Caco-2 (cell line): ENCODE data around the gene NUDT15. TPM values are rescaled to one million over a fixed set of nuclear protein-coding genes. Genes with fewer than 3 reads are reported as not detected.

ENCODE experiments used
- BruUV-seq: library from RNA; stranded (reverse); fragments of 400-500 nt; replicated peaks from 2 replicates; lab custom pipeline; 2021; lab: Mats Ljungman, UMichigan
- CTCF ChIA-PET: fragments of 300-600 bp; sonication (Branson Sonifier 250); formaldehyde crosslinking; loops from one replicate; lab custom pipeline; 2022; ENCODE audit warnings: antibody characterized with exemption; lab: Charles Lee
- POLR2A ChIA-PET: fragments of 300-600 bp; sonication (Branson Sonifier 250); formaldehyde crosslinking; loops from one replicate; lab custom pipeline; 2022; ENCODE audit warnings: antibody characterized with exemption; lab: Charles Lee
- DNase-seq, 2 experiments: peaks; one replicate each; pipeline versions ENCODE4 v3.0.0 to v3.0.0-alpha.2; 2020 to 2022
- H3K27me3 ChIP-seq: replicated peaks from 2 replicates; pipeline ENCODE4 v1.6.0; 2011; ENCODE audit warnings: low read length; ENCODE audit not compliant: control insufficient read depth, insufficient read depth
- H3K36me3 ChIP-seq: 2 replicates; pipeline ENCODE4 v1.5.1; 2011; ENCODE audit warnings: low read length; ENCODE audit not compliant: control insufficient read depth, insufficient read depth
- H3K4me1 ChIP-seq: fragments of 250-450 bp; sonication (Bioruptor Pico); 2 replicates; pipeline ENCODE4 v1.5.1; 2020; ENCODE audit warnings: mild to moderate bottlenecking
- H3K4me3 ChIP-seq: 2 replicates; pipeline ENCODE4 v1.5.1; 2011; ENCODE audit warnings: low read depth, mild to moderate bottlenecking, control low read depth, low read length
- H3K9me3 ChIP-seq: fragments of 250-450 bp; sonication (Bioruptor Pico); 2 replicates; pipeline ENCODE4 v1.5.1; 2020; ENCODE audit warnings: mild to moderate bottlenecking, moderate library complexity
- H3K27ac Mint-ChIP-seq: one replicate; pipeline ENCODE4 v1.8.0; 2022; ENCODE audit warnings: mixed read lengths; ENCODE audit not compliant: unreplicated experiment
- H3K27me3 Mint-ChIP-seq: one replicate; pipeline ENCODE4 v1.8.0; 2022; ENCODE audit warnings: mixed read lengths; ENCODE audit not compliant: insufficient read depth, unreplicated experiment
- H3K36me3 Mint-ChIP-seq: one replicate; pipeline ENCODE4 v1.8.0; 2022; ENCODE audit warnings: mild to moderate bottlenecking, mixed read lengths; ENCODE audit not compliant: insufficient read depth, unreplicated experiment
- H3K4me1 Mint-ChIP-seq: one replicate; pipeline ENCODE4 v1.8.0; 2022; ENCODE audit warnings: low read depth, mixed read lengths; ENCODE audit not compliant: unreplicated experiment
- H3K4me3 Mint-ChIP-seq: one replicate; pipeline ENCODE4 v1.8.0; 2022; ENCODE audit warnings: mild to moderate bottlenecking, moderate library complexity, mixed read lengths; ENCODE audit not compliant: unreplicated experiment
- H3K9me3 Mint-ChIP-seq: one replicate; pipeline ENCODE4 v1.8.0; 2022; ENCODE audit warnings: mixed read lengths; ENCODE audit not compliant: unreplicated experiment
- CTCF ChIP-seq, 2 experiments: fragments of 200-600 bp in 1 of 2; IDR thresholded peaks; 1 replicate in 1 of 2; 2 replicates in 1 of 2; pipeline versions ENCODE4 v1.5.1 to v1.8.0; 2011 to 2022; ENCODE audit warnings: antibody characterized with exemption in 1 of 2, control low read depth in 1 of 2, inconsistent platforms in 1 of 2, low read depth in 1 of 2, low read length in 1 of 2, mild to moderate bottlenecking in 1 of 2, moderate library complexity in 1 of 2; ENCODE audit not compliant: insufficient read depth in 1 of 2, severe bottlenecking in 1 of 2, unreplicated experiment in 1 of 2
- intact Hi-C: fragments of 100-400 bp; cut with micrococcal nuclease; formaldehyde crosslinking; loops from one replicate; pipeline ENCODE4 v1.10.0; 2022; ENCODE audit not compliant: unreplicated experiment
- total RNA-seq: library from RNA; stranded (reverse); gene quantifications from 2 replicates; pipeline ENCODE4 v1.2.3, GENCODE V29; 2022

Gene NUDT15
- total RNA-seq, 1 experiment from 2014 or later, result 36.0 TPM

- POLR2A ChIA-PET, result no interaction called here
- no peak for DNase-seq
- H3K36me3 Mint-ChIP-seq, result peaks cover 6% of the 10 kb centered on the region
These were observed 17.7 kb upstream of the NUDT15 start for GRCh38 chr13:48019796-48020195.

GRCh38 chr13:48028066-48028465 lies 9.5 kb upstream of the NUDT15 start:
- Histone ChIP-seq H3K9me3 (peaks cover 7% of the 10 kb centered on the region), H3K36me3 (peaks cover 2% of the 10 kb centered on the region), H3K4me1 (no peaks in the 10 kb centered on the region), H3K4me3 (no peak overlapping the region), H3K27me3 (no peaks in the 10 kb centered on the region)
- DNase-seq, result no peak
- Mint-ChIP-seq H3K27me3 (no peaks in the 10 kb centered on the region), H3K36me3 (no peaks in the 10 kb centered on the region), H3K4me3 (no peak overlapping the region), H3K9me3 (peaks cover 23% of the 10 kb centered on the region), H3K27ac (no peak overlapping the region), H3K4me1 (no peaks in the 10 kb centered on the region)
- no peak for TF ChIP-seq CTCF (IDR thresholded peaks at IDR 0.05; ENCODE audit: insufficient read depth in 1 of 2, low read depth in 1 of 2, low read length in 1 of 2, severe bottlenecking in 1 of 2, unreplicated experiment in 1 of 2)
- CTCF ChIA-PET, result no interaction called here
- intact Hi-C loops, result no loop called here
- no TSS peak for BruUV-seq
- POLR2A ChIA-PET, result no interaction called here

More at GRCh38 chr13:48019796-48020195, 17.7 kb upstream of the NUDT15 start:
- H3K4me1 Mint-ChIP-seq, result no peaks in the 10 kb centered on the region
- no peaks in the 10 kb centered on the region for H3K36me3 ChIP-seq
- no peaks in the 10 kb centered on the region for H3K27me3 ChIP-seq
- no peaks in the 10 kb centered on the region for H3K4me1 ChIP-seq
- no peak overlapping the region for H3K27ac Mint-ChIP-seq
- BruUV-seq, result no TSS peak
- intact Hi-C loops, result no loop called here
- no peak overlapping the region for H3K4me3 Mint-ChIP-seq
- H3K9me3 Mint-ChIP-seq, result peaks cover 7% of the 10 kb centered on the region
- H3K4me3 ChIP-seq, result no peak overlapping the region
- no peaks in the 10 kb centered on the region for H3K27me3 Mint-ChIP-seq
- TF ChIP-seq CTCF (IDR thresholded peaks at IDR 0.05; ENCODE audit: insufficient read depth in 1 of 2, low read depth in 1 of 2, low read length in 1 of 2, severe bottlenecking in 1 of 2, unreplicated experiment in 1 of 2), result no peak
- CTCF ChIA-PET, result no interaction called here
- no peaks in the 10 kb centered on the region for H3K9me3 ChIP-seq

- CTCF ChIA-PET, result no interaction called here
- Histone ChIP-seq H3K36me3 (peaks cover 2% of the 10 kb centered on the region), H3K4me1 (peaks cover 3% of the 10 kb centered on the region; the same call in 1 of the 2 replicates), H3K9me3 (peaks cover 13% of the 10 kb centered on the region), H3K27me3 (no peaks in the 10 kb centered on the region), H3K4me3 (no peak overlapping the region)
- DNase-seq, result no peak
- Mint-ChIP-seq H3K36me3 (no peaks in the 10 kb centered on the region), H3K9me3 (peaks cover 23% of the 10 kb centered on the region), H3K27ac (no peak overlapping the region), H3K4me3 (no peak overlapping the region), H3K4me1 (peaks cover 6% of the 10 kb centered on the region), H3K27me3 (no peaks in the 10 kb centered on the region)
- POLR2A ChIA-PET, result no interaction called here
- no TSS peak for BruUV-seq
- intact Hi-C loops, result no loop called here
- no peak for TF ChIP-seq CTCF (IDR thresholded peaks at IDR 0.05; ENCODE audit: insufficient read depth in 1 of 2, low read depth in 1 of 2, low read length in 1 of 2, severe bottlenecking in 1 of 2, unreplicated experiment in 1 of 2)
These were observed 7.7 kb upstream of the NUDT15 start for GRCh38 chr13:48029859-48030258.
